Spleen (tissue), 11 donors: ENCODE measurements around the gene ATXN7. TPM values are rescaled to one million over a fixed set of nuclear protein-coding genes. Genes with fewer than 3 reads are reported as not detected.

Experiments
- DNase-seq: peaks from one replicate; pipeline ENCODE4 v3.0.0-alpha.2; 2020
- H3K27ac ChIP-seq, 8 donors: fragments of 200-600 bp; sonication (generic) in 7 of 8; 1 replicate in 4 of 8; 2 replicates in 4 of 8; pipeline versions ENCODE4 v1.5.0 to v1.8.0; 2016 to 2021; ENCODE audit warnings: inconsistent platforms in 4 of 8, mild to moderate bottlenecking in 4 of 8, moderate library complexity in 1 of 8
- H3K27me3 ChIP-seq, 7 donors: fragments of 200-600 bp; sonication (generic) in 6 of 7; replicated peaks in 1 of 7; 1 replicate in 4 of 7; 2 replicates in 3 of 7; pipeline versions ENCODE4 v1.5.0 to v1.8.0; 2016 to 2021; ENCODE audit warnings: inconsistent platforms in 3 of 7, mild to moderate bottlenecking in 1 of 7
- H3K36me3 ChIP-seq, 6 donors: fragments of 200-600 bp; sonication (generic) in 5 of 6; 1 replicate in 4 of 6; 2 replicates in 2 of 6; pipeline versions ENCODE4 v1.5.0 to v1.8.0; 2016 to 2021; ENCODE audit warnings: inconsistent platforms in 2 of 6
- H3K4me1 ChIP-seq, 6 donors: fragments of 200-600 bp; sonication (generic) in 5 of 6; 1 replicate in 3 of 6; 2 replicates in 3 of 6; pipeline versions ENCODE4 v1.5.0 to v1.8.0; 2016 to 2021; ENCODE audit warnings: inconsistent platforms in 3 of 6
- H3K4me3 ChIP-seq, 8 donors: fragments of 200-600 bp; sonication (generic) in 7 of 8; 1 replicate in 4 of 8; 2 replicates in 4 of 8; pipeline versions ENCODE4 v1.5.0 to v1.8.0; 2016 to 2021; ENCODE audit warnings: inconsistent platforms in 4 of 8, mild to moderate bottlenecking in 4 of 8, moderate library complexity in 2 of 8
- H3K9me3 ChIP-seq, 8 donors: fragments of 200-600 bp; sonication (generic) in 7 of 8; 1 replicate in 4 of 8; 2 replicates in 4 of 8; pipeline versions ENCODE4 v1.5.0 to v1.8.0; 2016 to 2021; ENCODE audit warnings: inconsistent platforms in 4 of 8
- CTCF ChIP-seq, 11 experiments: fragments of 200-600 bp in 7 of 11; fragments of 450-650 bp in 4 of 11; sonication (generic) in 4 of 11; IDR thresholded peaks in 8 of 11; conservative IDR thresholded peaks in 3 of 11; 1 replicate in 7 of 11; 2 replicates in 4 of 11; pipeline versions ENCODE4 v1.4.0 to v1.8.0; 2016 to 2021; ENCODE audit warnings: antibody characterized with exemption in 11 of 11, inconsistent platforms in 4 of 11, mild to moderate bottlenecking in 1 of 11
- POLR2A ChIP-seq, 3 donors: fragments of 450-650 bp; IDR thresholded peaks; one replicate each; pipeline ENCODE4 v1.5.1; 2017; ENCODE audit warnings: antibody characterized with exemption in 3 of 3, mild to moderate bottlenecking in 1 of 3
- POLR2AphosphoS5 ChIP-seq, 3 donors: sonication (generic); formaldehyde crosslinking; IDR thresholded peaks; one replicate each; pipeline ENCODE4 v1.5.1; 2017; ENCODE audit warnings: antibody characterized with exemption in 3 of 3
- WGBS, 5 donors: extraction: QIAGEN DNeasy Blood & Tissue Kit in 3 of 5; methylation state at CpG; one replicate each; pipeline versions ENCODE4 v1.1.5 to v1.1.7; 2013 to 2018; 5-methylcytosine and 5-hydroxymethylcytosine counted together
- intact Hi-C: fragments of 100-400 bp; cut with DNase I; formaldehyde crosslinking; loops from one replicate; pipeline ENCODE4 v1.15.0; 2023; ENCODE audit warnings: low total_unique reads
- polyA plus RNA-seq, 3 donors: library from polyadenylated mRNA; stranded (reverse); fragments of 200-250 nt; gene quantifications; one replicate each; pipeline ENCODE4 v1.2.1, GENCODE V29; 2013
- total RNA-seq, 7 donors: library from RNA; depleted of rRNA in 3 of 7; stranded (reverse); fragments of >200 nt in 3 of 7; fragmentation: NEBNext Ultra II Directional in 4 of 7; extraction: Animal tissue kit (Norgen Biotek cat#: 25700) in 4 of 7; gene quantifications; one replicate each; pipeline versions ENCODE4 v1.1.0 to v1.2.1, GENCODE V29; 2016 to 2021
- donor health status: healthy with polysubstance abuse.
- donor health status: DM: no; HTN: no; CAD: no; lungs with moderate emphysema.
- donor health status: DM: no; HTN: no; CAD: no.
- donor health status: Bipolar disorder and iron deficiency.
- donor health status: healthy.
- donor health status: DM: no; HTN: no; CAD: no.
- donor health status: DM: yes; HTN: yes; CAD: no.

Gene ATXN7
- total and polyA plus RNA-seq, 10 donors, result 1.9 to 91.8 (median 54.7) TPM

GRCh38 chr3:64033069-64033468 is 169.4 kb downstream of the ATXN7 start:
- TF ChIP-seq POLR2A (IDR thresholded peaks at IDR 0.05), result no peak
- TF ChIP-seq POLR2AphosphoS5 (IDR thresholded peaks at IDR 0.05), result no peak
- no peak for TF ChIP-seq CTCF (IDR thresholded peaks at IDR 0.05 in 8 of 11, conservative IDR thresholded peaks at IDR 0.05 in 3 of 11)
- 88 to 92% (median 91%) methylated on average over 2 of the region's 2 CpGs for WGBS, 5 donors
- no peak overlapping the region for H3K4me3 ChIP-seq
- H3K36me3 ChIP-seq, result no peaks in the 10 kb centered on the region
- peaks cover 0 to 9% (median 0%) of the 10 kb centered on the region in 8 donors for H3K9me3 ChIP-seq
- intact Hi-C loops, result loop anchor here (2.0 to 5.0 kb wide), 2 partner anchors 364 to 450 kb away; no protein-coding TSS in a partner anchor
- DNase-seq, result no peak
- peaks cover 0 to 13% (median 10%) of the 10 kb centered on the region in 6 donors for H3K4me1 ChIP-seq
- peaks cover 0 to 22% (median 6%) of the 10 kb centered on the region in 7 donors for H3K27me3 ChIP-seq
- H3K27ac ChIP-seq, result no peak overlapping the region

- Histone ChIP-seq H3K36me3 (no peaks in the 10 kb centered on the region), H3K9me3 (peaks cover 0 to 9% (median 0%) of the 10 kb centered on the region in 8 donors), H3K27ac (no peak overlapping the region), H3K4me1 (peaks cover 0 to 17% (median 6%) of the 10 kb centered on the region in 6 donors), H3K4me3 (no peak overlapping the region), H3K27me3 (no peaks in the 10 kb centered on the region)
- intact Hi-C loops, result no loop called here
- DNase-seq, result no peak
- 93 to 96% (median 96%) methylated on average over 7 of the region's 7 CpGs for WGBS, 5 donors
- TF ChIP-seq POLR2A (IDR thresholded peaks at IDR 0.05) (no peak), POLR2AphosphoS5 (IDR thresholded peaks at IDR 0.05) (no peak), CTCF (IDR thresholded peaks at IDR 0.05 in 8 of 11, conservative IDR thresholded peaks at IDR 0.05 in 3 of 11) (no peak)
These were observed 173.4 kb downstream of the ATXN7 start for GRCh38 chr3:64037084-64037483.

- H3K9me3 ChIP-seq, result peaks cover 0 to 9% (median 0%) of the 10 kb centered on the region in 8 donors
- H3K4me3 ChIP-seq, result no peak overlapping the region
- H3K27me3 ChIP-seq, result no peaks in the 10 kb centered on the region
- no peaks in the 10 kb centered on the region for H3K36me3 ChIP-seq
- no peak overlapping the region for H3K27ac ChIP-seq
- H3K4me1 ChIP-seq, result peaks cover 0 to 17% (median 6%) of the 10 kb centered on the region in 6 donors
- DNase-seq, result no peak
- 29 to 39% (median 37%) methylated on average over 4 of the region's 4 CpGs for WGBS, 5 donors
- intact Hi-C loops, result no loop called here
- TF ChIP-seq POLR2A (IDR thresholded peaks at IDR 0.05) (no peak), CTCF (IDR thresholded peaks at IDR 0.05 in 8 of 11, conservative IDR thresholded peaks at IDR 0.05 in 3 of 11) (no peak), POLR2AphosphoS5 (IDR thresholded peaks at IDR 0.05) (no peak)
These were observed 174.6 kb downstream of the ATXN7 start for GRCh38 chr3:64038253-64038767.

- H3K36me3 ChIP-seq, result no peaks in the 10 kb centered on the region
- no peak for DNase-seq
- WGBS, 5 donors, result 74 to 81% (median 76%) methylated on average over 4 of the region's 4 CpGs
- no peak overlapping the region for H3K27ac ChIP-seq
- H3K4me3 ChIP-seq, result no peak overlapping the region
- H3K9me3 ChIP-seq, result peaks cover 0 to 3% (median 0%) of the 10 kb centered on the region in 8 donors
- intact Hi-C loops, result no loop called here
- TF ChIP-seq CTCF (IDR thresholded peaks at IDR 0.05 in 8 of 11, conservative IDR thresholded peaks at IDR 0.05 in 3 of 11), result no peak
- TF ChIP-seq POLR2A (IDR thresholded peaks at IDR 0.05), result no peak
- no peak for TF ChIP-seq POLR2AphosphoS5 (IDR thresholded peaks at IDR 0.05)
- no peaks in the 10 kb centered on the region for H3K27me3 ChIP-seq
- H3K4me1 ChIP-seq, result peaks cover 0 to 17% (median 6%) of the 10 kb centered on the region in 6 donors
These were observed 175.7 kb downstream of the ATXN7 start for GRCh38 chr3:64039332-64039731.
